Hematopoietic multipotent progenitor cell treated with erythropoietin and hydrocortisone succinate and interleukin-3 and kit ligand, for 8 days (in vitro differentiated cells): Measurements from ENCODE around the gene TTPAL.

Experiments
- DNase-seq: peaks from one replicate; pipeline ENCODE4 v3.0.0-alpha.2; 2015

TTPAL gene, protein sequence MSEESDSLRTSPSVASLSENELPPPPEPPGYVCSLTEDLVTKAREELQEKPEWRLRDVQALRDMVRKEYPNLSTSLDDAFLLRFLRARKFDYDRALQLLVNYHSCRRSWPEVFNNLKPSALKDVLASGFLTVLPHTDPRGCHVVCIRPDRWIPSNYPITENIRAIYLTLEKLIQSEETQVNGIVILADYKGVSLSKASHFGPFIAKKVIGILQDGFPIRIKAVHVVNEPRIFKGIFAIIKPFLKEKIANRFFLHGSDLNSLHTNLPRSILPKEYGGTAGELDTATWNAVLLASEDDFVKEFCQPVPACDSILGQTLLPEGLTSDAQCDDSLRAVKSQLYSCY

DNA sequence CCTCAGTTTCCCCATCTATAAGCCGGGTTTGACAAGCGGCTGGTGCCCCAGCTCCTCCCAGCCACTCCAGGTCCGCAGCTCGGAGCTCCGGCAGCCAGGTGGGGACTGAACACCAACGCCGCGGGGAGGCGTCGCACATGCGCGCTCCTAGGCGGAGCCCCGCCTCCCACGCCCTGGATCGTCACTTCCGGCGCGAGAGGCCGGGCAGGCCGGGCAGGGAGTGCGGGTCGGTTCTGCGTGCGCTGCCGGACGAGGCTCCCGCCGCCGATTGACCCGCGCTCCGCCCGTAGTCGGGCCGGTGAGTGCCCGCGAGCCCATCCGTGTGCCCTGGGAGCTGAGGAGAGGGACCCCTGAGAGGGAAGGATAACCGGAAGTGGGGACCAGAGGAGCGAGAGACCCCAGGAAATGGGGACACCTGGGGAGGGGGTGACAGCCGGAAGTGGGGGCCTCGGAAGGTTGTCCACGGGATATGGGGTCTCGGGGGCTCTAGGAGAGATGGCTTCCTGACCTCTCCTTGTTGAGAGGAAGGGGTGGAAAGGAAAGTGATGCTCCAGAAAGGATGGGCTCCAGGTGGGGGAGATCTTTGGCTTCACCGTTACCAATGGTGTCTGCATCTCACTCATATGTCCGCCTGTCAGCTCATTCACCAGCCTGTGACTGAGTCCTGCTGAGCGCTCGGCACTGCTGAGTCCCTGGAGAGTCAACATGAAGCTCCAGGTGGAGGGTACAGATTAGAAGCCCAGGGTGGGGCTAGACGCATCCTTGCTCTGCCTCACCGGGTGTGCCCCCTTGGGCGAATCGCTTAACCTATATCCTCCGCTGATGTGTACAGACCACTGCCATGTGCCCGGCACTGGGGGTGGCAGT, at the start of gene TTPAL:
Gene TTPAL, plus strand, starts transcription at position 181 of the 867 bp plus-strand sequence. CDS start 4,126 bp downstream, outside the sequence.
- DNase-seq: peak; percentile 89

DNA sequence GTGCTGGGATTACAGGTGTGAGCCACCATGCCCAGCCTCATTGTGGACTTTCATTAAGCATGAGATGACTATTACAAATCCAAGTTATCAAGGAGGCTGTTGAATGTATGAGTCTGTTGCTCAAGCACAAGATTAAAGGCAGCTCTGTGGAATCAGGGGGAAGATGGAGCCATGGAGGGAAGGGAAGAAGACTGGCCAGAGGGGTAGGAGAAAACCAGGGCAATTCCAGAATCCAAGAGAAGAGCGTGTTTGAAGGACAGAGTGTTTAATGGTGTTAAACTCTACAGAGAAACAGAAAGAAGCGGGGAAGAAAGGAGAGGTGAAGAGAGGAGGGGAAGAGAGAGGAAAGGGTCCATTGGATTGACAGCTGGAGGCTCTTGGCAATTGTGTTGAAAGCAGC, 49.8 kb upstream of the TTPAL start:
- no peak for DNase-seq

DNA sequence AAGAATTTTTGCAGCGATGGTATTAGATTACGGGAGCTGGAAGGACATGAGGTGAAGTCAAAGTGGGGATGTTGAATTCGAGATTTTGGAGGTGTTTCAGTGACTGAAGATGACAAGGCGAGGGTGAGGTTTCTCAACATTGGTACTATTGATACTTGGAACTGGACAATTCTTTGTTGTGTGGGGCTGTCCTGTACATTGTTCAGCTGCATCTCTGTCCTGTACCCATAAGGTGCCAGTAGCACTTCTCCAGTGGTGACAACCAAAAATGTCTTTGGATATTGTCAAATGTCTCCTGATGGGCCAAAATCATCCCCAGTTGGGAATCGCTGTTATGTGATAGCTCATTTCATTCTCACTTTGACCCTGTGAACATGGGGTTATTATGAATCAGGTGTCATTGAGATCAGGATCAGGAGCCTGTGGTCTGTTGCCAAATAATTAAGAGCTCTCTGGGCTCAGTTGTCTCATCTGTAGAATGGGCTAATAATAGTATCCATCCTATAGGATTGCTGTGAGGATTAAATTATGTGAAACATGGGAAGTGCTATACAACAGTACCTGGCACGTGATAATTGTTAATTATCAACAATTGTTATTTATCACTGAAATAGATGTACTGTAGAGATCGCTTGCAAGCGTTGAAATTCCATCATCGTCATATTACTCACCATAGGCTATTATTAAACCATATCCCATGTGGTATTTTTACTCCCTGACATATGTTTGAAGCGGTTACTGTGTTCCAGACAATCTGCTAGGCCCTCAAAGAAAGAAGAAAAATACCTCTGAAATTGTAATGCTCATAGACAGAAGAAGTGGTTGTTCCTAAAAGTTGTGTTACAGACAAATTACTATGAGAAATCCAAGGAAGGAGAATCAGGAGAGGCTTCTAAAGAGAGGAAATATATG, 48.5 kb upstream of the TTPAL start:
- no peak for DNase-seq

DNA sequence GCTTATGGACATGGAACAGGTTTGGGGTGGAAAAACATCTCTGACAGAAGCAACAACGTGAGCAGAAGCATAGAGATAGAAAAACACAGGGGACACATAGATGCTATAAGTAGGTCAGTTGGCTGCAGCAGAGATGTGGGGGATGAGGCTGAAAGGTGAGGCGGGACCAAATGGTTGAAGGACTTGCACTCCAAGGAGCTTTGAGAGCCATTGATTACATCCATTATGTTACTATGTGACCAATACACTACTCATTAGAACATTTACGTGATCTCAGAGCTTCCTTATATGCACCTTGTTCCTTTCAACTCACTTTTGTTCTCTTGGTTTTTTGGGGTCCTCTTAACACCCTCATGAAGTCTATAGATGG, 47.9 kb upstream of the TTPAL start:
- DNase-seq: no peak

DNA sequence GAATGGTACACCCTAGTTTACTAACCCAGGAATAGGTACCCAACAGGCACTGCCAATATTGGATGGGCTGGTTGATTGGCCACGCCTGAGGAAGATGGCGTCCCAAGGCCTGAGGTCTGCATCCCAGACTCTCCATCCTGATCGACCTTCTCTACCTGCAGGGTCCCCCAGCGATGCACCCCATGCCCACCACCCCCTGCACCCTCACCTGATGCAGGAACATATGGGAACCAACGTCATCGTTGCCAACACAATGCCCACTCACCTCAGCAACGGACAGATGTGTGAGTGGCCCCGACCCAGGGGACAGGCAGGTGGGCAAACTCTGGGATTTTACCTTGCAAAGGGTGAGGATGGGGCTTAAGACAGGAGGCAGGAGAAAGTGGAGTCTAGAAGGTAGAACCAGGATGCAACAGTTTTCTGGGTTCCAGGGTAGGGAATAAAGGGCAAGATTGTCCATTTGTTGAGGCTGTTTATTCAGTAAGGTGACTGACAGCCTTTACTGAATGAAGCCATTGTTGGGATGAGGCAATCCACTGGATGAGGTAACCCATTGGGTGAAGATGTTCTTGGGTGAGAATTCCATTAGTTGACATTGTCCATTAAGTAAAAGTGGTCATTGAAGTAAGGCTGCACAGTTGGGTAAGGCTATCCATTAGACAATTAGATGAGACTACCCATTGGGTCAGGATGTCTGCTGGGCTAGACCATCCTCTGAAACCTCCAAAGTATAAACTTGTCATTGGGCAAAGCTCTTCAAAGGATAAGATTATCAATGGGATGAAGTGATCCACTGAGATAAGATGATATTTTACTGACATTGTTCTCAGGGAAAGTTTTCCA, 47.3 kb upstream of the TTPAL start:
- no peak for DNase-seq

DNA sequence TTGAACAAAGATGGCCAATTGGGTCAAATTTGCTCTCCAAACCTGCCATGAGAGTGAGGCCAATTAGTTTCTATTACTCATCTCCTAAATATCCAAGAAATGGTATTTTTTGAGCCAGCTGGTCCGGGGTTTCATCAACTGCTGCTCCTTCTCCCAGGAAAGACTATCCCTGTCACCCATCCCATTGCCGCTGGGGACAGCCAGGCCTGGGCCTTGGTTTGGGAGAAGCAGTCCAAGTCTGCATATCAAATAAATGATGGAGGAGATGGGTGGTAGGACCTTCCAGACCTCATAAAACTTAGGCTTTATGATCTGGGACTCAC, 46.7 kb upstream of the TTPAL start:
- no peak for DNase-seq

DNA sequence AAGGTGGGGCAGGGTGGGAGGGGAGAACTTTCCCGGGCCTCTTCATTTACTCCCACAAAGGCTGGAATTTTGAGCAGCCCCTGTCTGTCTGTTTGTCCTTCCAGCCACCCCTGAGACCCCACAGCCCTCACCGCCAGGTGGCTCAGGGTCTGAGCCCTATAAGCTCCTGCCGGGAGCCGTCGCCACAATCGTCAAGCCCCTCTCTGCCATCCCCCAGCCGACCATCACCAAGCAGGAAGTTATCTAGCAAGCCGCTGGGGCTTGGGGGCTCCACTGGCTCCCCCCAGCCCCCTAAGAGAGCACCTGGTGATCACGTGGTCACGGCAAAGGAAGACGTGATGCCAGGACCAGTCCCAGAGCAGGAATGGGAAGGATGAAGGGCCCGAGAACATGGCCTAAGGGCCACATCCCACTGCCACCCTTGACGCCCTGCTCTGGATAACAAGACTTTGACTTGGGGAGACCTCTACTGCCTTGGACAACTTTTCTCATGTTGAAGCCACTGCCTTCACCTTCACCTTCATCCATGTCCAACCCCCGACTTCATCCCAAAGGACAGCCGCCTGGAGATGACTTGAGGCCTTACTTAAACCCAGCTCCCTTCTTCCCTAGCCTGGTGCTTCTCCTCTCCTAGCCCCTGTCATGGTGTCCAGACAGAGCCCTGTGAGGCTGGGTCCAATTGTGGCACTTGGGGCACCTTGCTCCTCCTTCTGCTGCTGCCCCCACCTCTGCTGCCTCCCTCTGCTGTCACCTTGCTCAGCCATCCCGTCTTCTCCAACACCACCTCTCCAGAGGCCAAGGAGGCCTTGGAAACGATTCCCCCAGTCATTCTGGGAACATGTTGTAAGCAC, 46.0 kb upstream of the TTPAL start:
- DNase-seq: no peak

DNA sequence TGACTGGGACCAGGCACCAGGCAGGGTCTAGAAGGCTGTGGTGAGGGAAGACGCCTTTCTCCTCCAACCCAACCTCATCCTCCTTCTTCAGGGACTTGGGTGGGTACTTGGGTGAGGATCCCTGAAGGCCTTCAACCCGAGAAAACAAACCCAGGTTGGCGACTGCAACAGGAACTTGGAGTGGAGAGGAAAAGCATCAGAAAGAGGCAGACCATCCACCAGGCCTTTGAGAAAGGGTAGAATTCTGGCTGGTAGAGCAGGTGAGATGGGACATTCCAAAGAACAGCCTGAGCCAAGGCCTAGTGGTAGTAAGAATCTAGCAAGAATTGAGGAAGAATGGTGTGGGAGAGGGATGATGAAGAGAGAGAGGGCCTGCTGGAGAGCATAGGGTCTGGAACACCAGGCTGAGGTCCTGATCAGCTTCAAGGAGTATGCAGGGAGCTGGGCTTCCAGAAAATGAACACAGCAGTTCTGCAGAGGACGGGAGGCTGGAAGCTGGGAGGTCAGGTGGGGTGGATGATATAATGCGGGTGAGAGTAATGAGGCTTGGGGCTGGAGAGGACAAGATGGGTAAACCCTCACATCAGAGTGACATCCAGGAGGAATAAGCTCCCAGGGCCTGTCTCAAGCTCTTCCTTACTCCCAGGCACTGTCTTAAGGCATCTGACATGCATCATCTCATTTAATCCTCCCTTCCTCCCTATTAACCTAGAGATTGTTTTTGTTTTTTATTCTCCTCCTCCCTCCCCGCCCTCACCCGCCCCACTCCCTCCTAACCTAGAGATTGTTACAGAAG, 45.2 kb upstream of the TTPAL start:
- no peak for DNase-seq

DNA sequence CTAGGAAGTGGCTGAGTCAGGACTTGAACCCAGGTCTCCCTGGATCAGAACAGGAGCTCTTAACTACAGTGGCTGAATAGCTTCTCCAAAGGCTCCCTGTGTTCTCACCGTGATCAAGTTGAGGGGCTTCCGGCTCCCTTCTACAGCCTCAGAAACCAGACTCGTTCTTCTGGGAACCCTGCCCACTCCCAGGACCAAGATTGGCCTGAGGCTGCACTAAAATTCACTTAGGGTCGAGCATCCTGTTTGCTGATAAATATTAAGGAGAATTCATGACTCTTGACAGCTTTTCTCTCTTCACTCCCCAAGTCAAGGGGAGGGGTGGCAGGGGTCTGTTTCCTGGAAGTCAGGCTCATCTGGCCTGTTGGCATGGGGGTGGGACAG, 44.6 kb upstream of the TTPAL start:
- no peak for DNase-seq

DNA sequence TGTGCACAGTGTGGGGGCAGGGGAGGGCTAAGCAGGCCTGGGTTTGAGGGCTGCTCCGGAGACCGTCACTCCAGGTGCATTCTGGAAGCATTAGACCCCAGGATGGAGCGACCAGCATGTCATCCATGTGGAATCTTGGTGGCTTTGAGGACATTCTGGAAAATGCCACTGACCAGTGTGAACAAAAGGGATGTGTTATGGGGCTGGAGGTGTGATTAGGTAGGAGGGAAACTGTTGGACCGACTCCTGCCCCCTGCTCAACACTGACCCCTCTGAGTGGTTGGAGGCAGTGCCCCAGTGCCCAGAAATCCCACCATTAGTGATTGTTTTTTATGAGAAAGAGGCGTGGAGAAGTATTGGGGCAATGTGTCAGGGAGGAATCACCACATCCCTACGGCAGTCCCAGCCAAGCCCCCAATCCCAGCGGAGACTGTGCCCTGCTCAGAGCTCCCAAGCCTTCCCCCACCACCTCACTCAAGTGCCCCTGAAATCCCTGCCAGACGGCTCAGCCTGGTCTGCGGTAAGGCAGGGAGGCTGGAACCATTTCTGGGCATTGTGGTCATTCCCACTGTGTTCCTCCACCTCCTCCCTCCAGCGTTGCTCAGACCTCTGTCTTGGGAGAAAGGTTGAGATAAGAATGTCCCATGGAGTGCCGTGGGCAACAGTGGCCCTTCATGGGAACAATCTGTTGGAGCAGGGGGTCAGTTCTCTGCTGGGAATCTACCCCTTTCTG, 44.0 kb upstream of the TTPAL start:
- no peak for DNase-seq

DNA sequence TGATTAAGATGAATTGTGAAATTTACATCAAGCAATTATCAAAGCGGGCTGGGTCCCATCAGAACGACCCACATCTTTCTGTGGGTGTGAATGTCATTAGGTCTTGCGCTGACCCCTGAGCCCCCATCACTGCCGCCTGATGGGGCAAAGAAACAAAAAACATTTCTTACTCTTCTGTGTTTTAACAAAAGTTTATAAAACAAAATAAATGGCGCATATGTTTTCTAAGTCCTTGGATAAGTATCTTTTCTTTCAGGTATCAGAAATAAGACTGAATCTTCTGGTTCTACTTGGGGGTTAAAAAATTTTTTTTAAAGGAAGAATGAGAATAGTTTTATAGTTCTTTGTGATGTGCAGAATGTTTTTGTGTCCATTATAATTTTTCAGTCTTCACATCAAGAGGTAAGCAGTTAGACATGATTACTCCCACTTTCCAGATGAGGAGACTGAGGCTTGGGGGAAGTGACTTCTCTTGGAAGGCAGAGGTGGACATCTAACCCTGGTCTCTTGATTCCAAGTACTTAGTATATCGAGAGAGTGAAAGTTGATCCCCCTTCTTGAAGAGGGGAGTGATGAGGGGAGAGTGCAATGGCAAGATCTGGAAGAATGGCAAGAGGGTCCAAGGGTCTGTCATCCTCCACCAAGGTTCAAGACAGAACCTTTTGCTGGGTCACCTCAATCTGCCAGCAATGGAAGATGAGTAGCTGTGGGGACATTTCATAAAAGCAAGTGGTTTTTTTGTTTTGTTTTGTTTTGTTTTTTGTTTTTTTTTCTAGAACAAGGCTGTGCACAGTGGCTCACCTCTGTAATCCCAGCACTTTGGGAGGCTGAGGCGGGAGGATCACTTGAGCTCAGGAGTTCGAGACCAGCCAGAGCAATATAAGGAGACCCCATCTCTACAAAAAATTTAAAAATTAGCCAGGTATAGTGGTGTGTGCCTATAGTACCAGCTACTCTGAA, 42.8 kb upstream of the TTPAL start:
- no peak for DNase-seq

DNA sequence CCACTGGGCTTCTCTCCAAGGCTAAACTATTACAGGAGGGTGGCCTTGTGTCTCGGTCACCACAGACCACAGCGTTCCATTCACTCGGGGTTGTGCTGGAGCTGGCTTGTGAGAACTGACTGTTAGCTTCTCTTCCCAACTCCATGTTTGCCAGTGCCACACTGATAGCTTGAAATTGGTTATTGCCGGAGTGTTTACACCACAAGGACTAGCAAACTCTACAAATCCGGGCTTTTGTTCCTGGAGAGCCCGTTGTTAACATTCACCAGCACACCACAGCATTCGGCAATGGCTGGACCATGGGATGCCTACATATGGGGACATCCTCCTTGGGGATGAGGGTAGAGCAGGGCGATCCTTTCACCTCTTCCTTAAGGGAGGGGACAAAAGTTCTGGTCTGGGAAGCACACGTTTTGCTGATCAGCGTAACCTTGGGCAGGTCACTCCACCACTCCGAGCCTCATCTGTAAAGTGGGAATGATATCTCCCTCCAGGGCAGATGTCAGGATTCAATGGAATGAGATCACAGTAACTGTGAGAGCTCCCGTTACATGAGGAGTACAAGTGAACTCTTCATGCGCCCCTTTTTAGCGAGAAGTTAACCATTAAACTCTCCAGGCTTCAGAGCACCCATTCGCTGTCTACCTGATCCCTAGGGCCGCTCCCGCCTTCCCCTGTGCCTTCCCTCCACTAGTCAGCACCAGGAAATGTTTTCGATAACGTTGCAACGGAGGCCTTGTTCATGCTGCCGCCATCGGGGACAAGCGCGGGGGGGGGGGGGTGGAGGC, 41.7 kb upstream of the TTPAL start:
- no peak for DNase-seq

DNA sequence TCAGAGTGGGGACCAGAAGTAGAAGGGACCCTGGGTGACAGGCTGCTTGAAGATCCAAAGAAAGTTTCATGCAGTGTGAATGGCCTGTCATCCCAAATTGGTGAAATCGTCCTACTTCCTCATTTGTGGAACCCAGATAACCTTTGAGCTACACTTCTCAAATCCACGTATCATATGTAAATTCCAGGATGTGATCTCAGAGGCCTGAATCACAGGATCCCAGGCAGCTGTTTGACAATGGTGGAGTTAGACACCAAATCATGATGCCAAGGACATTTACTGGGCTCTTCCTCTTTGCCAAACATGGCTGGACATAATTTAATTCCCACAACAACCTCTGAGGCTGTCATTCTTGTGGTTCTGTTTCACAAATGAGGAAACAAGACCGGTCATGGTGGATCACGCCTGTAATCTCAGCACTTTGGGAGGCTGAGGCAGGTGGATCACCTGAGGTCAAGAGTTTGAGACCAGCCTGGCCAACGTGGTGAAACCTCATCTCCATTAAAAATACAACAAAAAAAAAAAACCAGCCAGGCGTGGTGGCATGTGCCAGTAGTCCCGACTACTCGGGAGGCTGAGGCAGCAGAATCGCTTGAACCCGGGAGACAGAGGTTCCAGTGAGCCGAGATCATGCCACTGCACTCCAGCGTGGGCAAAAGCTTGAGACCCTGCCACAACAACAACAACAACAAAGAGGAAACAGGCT, 39.9 kb upstream of the TTPAL start:
- no peak for DNase-seq

DNA sequence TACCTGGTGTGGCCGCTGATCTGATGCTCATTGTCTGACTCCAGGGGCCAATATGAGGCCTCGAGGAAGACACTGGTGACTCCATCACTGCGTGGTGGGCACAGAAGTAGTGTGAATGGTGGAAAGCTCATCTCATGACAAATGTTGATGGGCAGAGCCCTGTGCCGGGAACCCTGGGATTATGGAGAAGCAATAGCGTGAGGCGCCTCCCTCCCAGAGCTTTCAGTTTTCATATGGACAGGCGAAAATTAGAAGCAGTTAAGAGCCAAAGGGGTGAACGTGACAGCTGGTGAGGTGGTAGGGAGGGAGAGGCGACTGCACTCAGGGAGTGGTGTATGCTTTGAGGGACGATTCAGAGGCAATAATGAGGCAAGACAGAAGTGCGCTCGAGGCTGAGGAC, 39.3 kb upstream of the TTPAL start:
- no peak for DNase-seq

DNA sequence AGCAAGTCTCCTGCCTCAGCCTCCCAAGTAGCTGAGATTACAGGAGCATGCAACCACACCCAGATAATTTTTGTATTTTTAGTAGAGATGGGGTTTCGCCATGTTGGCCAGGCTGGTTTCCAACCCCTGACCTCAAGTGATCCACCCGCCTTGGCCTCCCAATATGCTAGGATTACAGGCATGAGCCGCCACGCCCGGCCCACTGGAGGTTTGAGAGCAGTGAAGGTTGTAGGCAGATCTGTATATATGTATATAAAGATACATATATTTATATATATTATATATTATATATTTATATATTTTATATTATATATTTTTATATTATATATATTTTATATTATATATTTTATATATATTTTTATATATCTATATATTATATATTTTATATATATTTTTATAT, 38.2 kb upstream of the TTPAL start:
- no peak for DNase-seq

DNA sequence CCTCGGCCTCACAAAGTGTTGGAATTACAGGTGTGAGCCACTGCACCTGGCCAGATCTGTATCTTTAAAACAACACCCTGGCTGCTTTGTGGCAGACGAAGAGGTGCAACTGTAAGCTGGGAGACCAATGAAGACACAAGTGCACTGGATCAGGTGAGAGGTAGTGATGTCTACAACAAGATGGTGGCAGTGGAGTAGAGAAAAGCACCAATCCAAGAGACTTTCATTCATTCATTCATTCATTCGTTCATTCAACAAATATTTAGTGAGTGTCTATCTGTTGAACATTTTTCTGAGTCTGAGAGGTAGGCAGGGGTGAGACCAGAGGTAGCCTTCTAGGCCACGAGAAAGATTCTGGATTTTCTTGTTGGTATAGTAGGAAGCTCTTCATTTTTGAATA, 36.9 kb upstream of the TTPAL start:
- DNase-seq: no peak

DNA sequence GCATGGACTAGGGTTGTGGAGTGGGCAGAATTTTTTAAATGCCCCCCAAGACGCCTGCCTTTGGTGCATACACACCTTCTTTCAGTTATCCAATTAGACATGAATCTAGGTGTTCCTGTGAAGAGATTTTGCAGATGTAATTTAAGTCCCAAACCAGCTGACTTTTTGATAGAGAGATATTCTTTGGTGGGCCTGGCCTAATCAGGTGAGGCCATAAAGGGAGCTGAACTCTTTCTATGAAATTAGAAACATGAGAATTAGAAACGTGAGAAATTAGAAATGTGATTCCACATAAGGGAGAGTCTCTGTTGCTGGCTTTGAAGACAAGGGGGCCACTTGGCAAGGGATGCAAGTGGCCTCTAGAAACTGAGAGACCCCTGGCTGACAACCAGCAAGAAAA, 36.4 kb upstream of the TTPAL start:
- no peak for DNase-seq
